GM19351 (cell line): ENCODE measurements around the gene CDK6.
"Not testable (repeated sequence)": the region's sequence is repeated elsewhere in the genome, so short reads cannot be mapped to it uniquely, and the experiment has no call there.

ENCODE experiments used
- ATAC-seq: cut with Tn5 transposase; IDR thresholded peaks from one replicate; pipeline ENCODE4 v1.9.1; 2021; ENCODE audit warnings: mild to moderate bottlenecking, moderate library complexity; ENCODE audit not compliant: unreplicated experiment

Gene CDK6

GRCh38 chr7:92836489-92836999, at the start of gene CDK6:
Gene CDK6, minus strand, starts transcription at chr7:92836573. Its CDS starts 3,250 bp downstream, at chr7:92833323.
- ATAC-seq, result peak; percentile 27

GRCh38 chr7:92886039-92886438, 49.7 kb upstream of the CDK6 start:
- not testable (repeated sequence) for ATAC-seq

GRCh38 chr7:92884218-92884617, 47.8 kb upstream of the CDK6 start:
- ATAC-seq, result no peak

GRCh38 chr7:92882760-92883159, 46.4 kb upstream of the CDK6 start:
- ATAC-seq, result no peak

- ATAC-seq, result no peak
Measured at GRCh38 chr7:92881091-92881485, 44.7 kb upstream of the CDK6 start.

- no peak for ATAC-seq
Measured at GRCh38 chr7:92880212-92881090, 44.1 kb upstream of the CDK6 start.

GRCh38 chr7:92877367-92877766, 41.0 kb upstream of the CDK6 start:
- no peak for ATAC-seq

GRCh38 chr7:92876836-92877235, 40.5 kb upstream of the CDK6 start:
- no peak for ATAC-seq

- no peak for ATAC-seq
Measured at GRCh38 chr7:92875719-92876118, 39.3 kb upstream of the CDK6 start.

- no peak for ATAC-seq
Measured at GRCh38 chr7:92875173-92875572, 38.8 kb upstream of the CDK6 start.

- ATAC-seq, result no peak
Measured at GRCh38 chr7:92874567-92874966, 38.2 kb upstream of the CDK6 start.

GRCh38 chr7:92873776-92874175, 37.4 kb upstream of the CDK6 start:
- ATAC-seq, result no peak

- ATAC-seq, result no peak
Measured at GRCh38 chr7:92872701-92873100, 36.3 kb upstream of the CDK6 start.

GRCh38 chr7:92868683-92869293, 32.4 kb upstream of the CDK6 start:
- no peak for ATAC-seq

- not testable (repeated sequence) for ATAC-seq
Measured at GRCh38 chr7:92864169-92864568, 27.8 kb upstream of the CDK6 start.

GRCh38 chr7:92856436-92856835, 20.1 kb upstream of the CDK6 start:
- no peak for ATAC-seq

- ATAC-seq, result peak; percentile 69
Measured at GRCh38 chr7:92854501-92855238, 18.3 kb upstream of the CDK6 start.

- ATAC-seq, result no peak
Measured at GRCh38 chr7:92851732-92852131, 15.4 kb upstream of the CDK6 start.

- no peak for ATAC-seq
Measured at GRCh38 chr7:92850516-92850915, 14.1 kb upstream of the CDK6 start.

GRCh38 chr7:92849322-92849721, 12.9 kb upstream of the CDK6 start:
- ATAC-seq, result no peak

GRCh38 chr7:92848851-92849250, 12.5 kb upstream of the CDK6 start:
- no peak for ATAC-seq
